Measurements from ENCODE around the gene PDZD2.
"Not testable (repeated sequence)": the region's sequence is repeated elsewhere in the genome, so short reads cannot be mapped to it uniquely, and the experiment has no call there.

Gene PDZD2

GRCh38 chr5:31771500-31771899 is 132.6 kb downstream of the PDZD2 start:
- DNase-seq: no peak

GRCh38 chr5:31776294-31776693 is 137.4 kb downstream of the PDZD2 start:
- DNase-seq: not testable (repeated sequence)

- no peak for DNase-seq
Observed at GRCh38 chr5:31776976-31777651, 138.2 kb downstream of the PDZD2 start.

- DNase-seq: no peak
Observed at GRCh38 chr5:31781772-31782171, 142.8 kb downstream of the PDZD2 start.

- DNase-seq: no peak
Observed at GRCh38 chr5:31783086-31783645, 144.2 kb downstream of the PDZD2 start.

GRCh38 chr5:31783731-31784130 is 144.8 kb downstream of the PDZD2 start:
- no peak for DNase-seq

- no peak for DNase-seq
Observed at GRCh38 chr5:31786090-31786631, 147.2 kb downstream of the PDZD2 start.

GRCh38 chr5:31794009-31794408 is 155.1 kb downstream of the PDZD2 start:
- no peak for DNase-seq

- DNase-seq: no peak
Observed at GRCh38 chr5:31798168-31798567, 159.2 kb downstream of the PDZD2 start.

- DNase-seq: no peak
Observed at GRCh38 chr5:31800351-31800750, 161.4 kb downstream of the PDZD2 start.

GRCh38 chr5:31805785-31806400 is 167.0 kb downstream of the PDZD2 start:
- no peak for DNase-seq

- no peak for DNase-seq
Observed at GRCh38 chr5:31806561-31806960, 167.6 kb downstream of the PDZD2 start.

- no peak for DNase-seq
Observed at GRCh38 chr5:31807789-31808540, 169.0 kb downstream of the PDZD2 start.

- DNase-seq: peak in 1 of 2 experiments; percentile 2
Observed at GRCh38 chr5:31809050-31809870, 170.3 kb downstream of the PDZD2 start.

GRCh38 chr5:31811210-31811609 is 172.3 kb downstream of the PDZD2 start:
- no peak for DNase-seq

GRCh38 chr5:31815376-31815775 is 176.4 kb downstream of the PDZD2 start:
- DNase-seq: no peak

- DNase-seq: no peak
Observed at GRCh38 chr5:31819926-31820516, 181.1 kb downstream of the PDZD2 start.

GRCh38 chr5:31823472-31823871 is 184.5 kb downstream of the PDZD2 start:
- no peak for DNase-seq

- DNase-seq: no peak
Observed at GRCh38 chr5:31824869-31825517, 186.1 kb downstream of the PDZD2 start.

- DNase-seq: peak; percentile 32 to 39
Observed at GRCh38 chr5:31825518-31826068, 186.7 kb downstream of the PDZD2 start.

- no peak for DNase-seq
Observed at GRCh38 chr5:31827867-31828266, 188.9 kb downstream of the PDZD2 start.
